Thyroid gland (tissue), 4 donors: ENCODE results near the gene ABHD12. TPM values are rescaled to one million over a fixed set of nuclear protein-coding genes. Genes with fewer than 3 reads are reported as not detected.

Experiments
- DNase-seq, 2 donors: peaks; one replicate each; pipeline ENCODE4 v3.0.0-alpha.2; 2019
- H3K27ac ChIP-seq, 3 donors: fragments of 200-600 bp; sonication (generic); 1 replicate in 2 of 3; 2 replicates in 1 of 3; pipeline ENCODE4 v1.5.1; 2016 to 2019; ENCODE audit warnings: mild to moderate bottlenecking in 1 of 3, moderate library complexity in 1 of 3
- H3K27me3 ChIP-seq: fragments of 200-600 bp; sonication (generic); one replicate; pipeline ENCODE4 v1.5.1; 2019
- H3K36me3 ChIP-seq, 2 donors: fragments of 200-600 bp; sonication (generic); one replicate each; pipeline ENCODE4 v1.5.1; 2016 to 2019
- H3K4me1 ChIP-seq, 2 donors: fragments of 200-600 bp; sonication (generic); one replicate each; pipeline ENCODE4 v1.5.1; 2017 to 2019
- H3K4me3 ChIP-seq, 3 donors: fragments of 200-600 bp; sonication (generic); replicated peaks in 1 of 3; 1 replicate in 2 of 3; 2 replicates in 1 of 3; pipeline ENCODE4 v1.5.1; 2016; ENCODE audit warnings: mild to moderate bottlenecking in 1 of 3
- H3K9me3 ChIP-seq: fragments of 200-600 bp; sonication (generic); one replicate; pipeline ENCODE4 v1.5.1; 2017
- POLR2A ChIP-seq, 2 donors: fragments of 450-650 bp; IDR thresholded peaks; one replicate each; pipeline ENCODE4 v1.6.1; 2017; ENCODE audit warnings: antibody characterized with exemption in 2 of 2, mild to moderate bottlenecking in 2 of 2, moderate library complexity in 1 of 2
- WGBS, 2 donors: methylation state at CpG; one replicate each; pipeline ENCODE4 v1.1.5; 2017; 5-methylcytosine and 5-hydroxymethylcytosine counted together
- intact Hi-C: fragments of 100-400 bp; cut with DNase I; formaldehyde crosslinking; loops from one replicate; pipeline ENCODE4 v1.15.1; 2023
- total RNA-seq, 4 donors: library from RNA; depleted of rRNA; stranded (reverse); fragments of >200 nt; gene quantifications; one replicate each; pipeline ENCODE4 v1.2.3, GENCODE V29; 2016
- TF ChIP-seq, protein P1 (sequence below), 6 experiments: fragments of 200-600 bp in 3 of 6; fragments of 450-650 bp in 3 of 6; sonication (generic) in 3 of 6; IDR thresholded peaks; one replicate each; pipeline ENCODE4 v1.5.1; 2016 to 2019; ENCODE audit warnings: antibody characterized with exemption in 6 of 6, mild to moderate bottlenecking in 2 of 6, inconsistent platforms in 1 of 6, moderate library complexity in 1 of 6

ABHD12 gene
- total RNA-seq, 4 donors from 2014 or later: 103 to 212 (median 179) TPM

DNA sequence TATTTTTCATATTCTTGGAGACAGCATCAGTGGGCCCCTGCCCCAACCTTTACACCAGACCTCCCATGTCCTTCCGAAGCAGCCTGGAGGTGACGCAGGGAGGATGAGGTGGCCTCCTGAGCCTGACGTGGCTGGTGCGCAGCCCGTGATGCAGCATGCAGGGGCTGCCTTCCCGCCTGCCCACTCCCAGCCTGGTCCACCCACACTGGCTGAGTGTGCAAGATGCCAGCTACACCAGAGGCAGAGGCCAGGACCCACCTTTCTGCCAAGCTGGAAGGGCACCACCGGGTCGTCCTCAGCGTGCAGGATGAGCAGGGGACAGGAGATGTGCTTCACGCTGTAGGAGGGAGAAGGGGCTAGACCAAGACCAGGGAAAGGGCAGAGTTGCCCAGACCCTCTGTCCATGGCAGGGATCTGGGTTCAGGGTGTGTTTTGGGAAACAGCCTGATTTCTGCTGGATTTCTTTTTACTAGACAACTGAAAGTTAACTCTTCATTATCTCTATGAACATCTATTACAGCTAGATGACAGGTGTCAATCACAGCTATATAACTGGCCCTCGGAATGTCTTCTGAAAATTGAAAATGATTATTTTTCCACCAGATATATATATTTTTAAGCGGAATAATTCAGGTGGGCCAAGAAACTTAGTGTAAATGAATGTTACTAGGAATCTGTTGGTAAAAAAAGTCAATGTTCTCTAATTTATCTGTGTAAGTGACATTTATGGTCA, 87.2 kb downstream of the ABHD12 start:
- Histone ChIP-seq H3K27me3 (no peaks in the 10 kb centered on the region), H3K9me3 (no peaks in the 10 kb centered on the region), H3K36me3 (peaks cover 5 to 40% of the 10 kb centered on the region in 2 donors), H3K4me1 (no peaks in the 10 kb centered on the region), H3K27ac (no peak overlapping the region), H3K4me3 (no peak overlapping the region)
- DNase-seq: no peak
- intact Hi-C loops: loop anchor here (5.0 kb wide), 1 partner anchor 94 kb away; no protein-coding TSS in a partner anchor
- TF ChIP-seq, protein P1, sequence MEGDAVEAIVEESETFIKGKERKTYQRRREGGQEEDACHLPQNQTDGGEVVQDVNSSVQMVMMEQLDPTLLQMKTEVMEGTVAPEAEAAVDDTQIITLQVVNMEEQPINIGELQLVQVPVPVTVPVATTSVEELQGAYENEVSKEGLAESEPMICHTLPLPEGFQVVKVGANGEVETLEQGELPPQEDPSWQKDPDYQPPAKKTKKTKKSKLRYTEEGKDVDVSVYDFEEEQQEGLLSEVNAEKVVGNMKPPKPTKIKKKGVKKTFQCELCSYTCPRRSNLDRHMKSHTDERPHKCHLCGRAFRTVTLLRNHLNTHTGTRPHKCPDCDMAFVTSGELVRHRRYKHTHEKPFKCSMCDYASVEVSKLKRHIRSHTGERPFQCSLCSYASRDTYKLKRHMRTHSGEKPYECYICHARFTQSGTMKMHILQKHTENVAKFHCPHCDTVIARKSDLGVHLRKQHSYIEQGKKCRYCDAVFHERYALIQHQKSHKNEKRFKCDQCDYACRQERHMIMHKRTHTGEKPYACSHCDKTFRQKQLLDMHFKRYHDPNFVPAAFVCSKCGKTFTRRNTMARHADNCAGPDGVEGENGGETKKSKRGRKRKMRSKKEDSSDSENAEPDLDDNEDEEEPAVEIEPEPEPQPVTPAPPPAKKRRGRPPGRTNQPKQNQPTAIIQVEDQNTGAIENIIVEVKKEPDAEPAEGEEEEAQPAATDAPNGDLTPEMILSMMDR (IDR thresholded peaks at IDR 0.05): no peak
- TF ChIP-seq POLR2A (IDR thresholded peaks at IDR 0.05): no peak
- 98 to 99% methylated on average over 5 to 12 of the region's 12 CpGs for WGBS, 2 donors

DNA sequence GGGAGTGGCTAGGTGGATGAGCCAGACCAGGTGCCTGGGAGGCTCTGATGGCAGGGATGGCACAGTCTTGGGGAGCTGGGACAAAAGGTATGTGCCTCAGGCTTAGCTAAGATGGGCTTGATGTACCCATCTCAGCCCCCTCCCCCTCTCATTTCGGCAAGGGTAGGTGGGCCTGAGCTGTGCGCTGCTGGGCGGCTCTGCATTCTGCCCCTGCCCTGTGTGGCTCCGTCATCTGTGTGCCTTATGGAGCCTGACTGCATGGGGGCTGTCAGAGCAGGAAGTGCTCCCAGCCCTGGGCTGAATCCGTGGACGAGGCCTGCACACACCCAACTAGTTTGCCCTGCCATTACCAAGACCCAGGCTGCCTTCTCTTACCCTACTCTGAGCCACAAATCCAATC, 88.0 kb downstream of the ABHD12 start:
- peaks cover 0 to 34% of the 10 kb centered on the region in 2 donors for H3K36me3 ChIP-seq
- DNase-seq: no peak
- H3K4me3 ChIP-seq: no peak overlapping the region
- intact Hi-C loops: loop anchor here (5.0 kb wide), 1 partner anchor 95 kb away; no protein-coding TSS in a partner anchor
- H3K9me3 ChIP-seq: no peaks in the 10 kb centered on the region
- H3K4me1 ChIP-seq: no peaks in the 10 kb centered on the region
- no peak overlapping the region for H3K27ac ChIP-seq
- TF ChIP-seq POLR2A (IDR thresholded peaks at IDR 0.05): no peak
- TF ChIP-seq, protein P1 (IDR thresholded peaks at IDR 0.05): no peak
- H3K27me3 ChIP-seq: no peaks in the 10 kb centered on the region
- WGBS, 2 donors: 90 to 96% methylated on average over 4 to 6 of the region's 6 CpGs

DNA sequence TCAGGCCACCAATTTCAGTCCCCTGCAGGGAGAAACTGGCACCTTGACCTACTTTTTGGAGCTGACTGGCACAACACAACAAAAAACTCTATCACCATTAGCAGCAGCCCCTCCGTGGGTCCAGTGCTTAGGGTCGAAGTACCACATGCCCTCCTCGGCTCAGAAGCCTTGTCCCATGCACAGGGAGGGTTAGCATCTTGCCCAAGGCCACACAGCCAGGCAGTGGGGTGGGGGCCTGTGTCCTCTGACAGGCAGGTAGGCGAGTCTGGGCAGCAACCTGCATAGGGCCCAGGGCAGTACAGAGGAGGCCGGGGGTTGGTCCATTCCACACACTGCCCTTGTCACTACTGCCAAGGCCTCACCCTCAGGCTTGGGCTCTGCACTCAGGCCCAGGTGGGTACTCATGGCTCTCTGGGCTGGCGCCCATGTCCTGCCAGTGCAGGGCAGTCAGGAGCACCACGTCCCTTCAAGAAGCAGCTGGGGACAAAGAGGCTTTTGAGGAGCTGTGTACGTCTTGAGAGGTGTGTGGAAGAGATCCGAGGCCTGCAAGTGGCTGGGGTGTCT, 89.2 kb downstream of the ABHD12 start:
- intact Hi-C loops: loop anchor here (5.0 kb wide), 1 partner anchor 96 kb away; no protein-coding TSS in a partner anchor
- Histone ChIP-seq H3K9me3 (no peaks in the 10 kb centered on the region), H3K27me3 (no peaks in the 10 kb centered on the region), H3K27ac (no peak overlapping the region), H3K4me1 (peaks cover 0 to 5% of the 10 kb centered on the region in 2 donors), H3K4me3 (no peak overlapping the region), H3K36me3 (peaks cover 4 to 25% of the 10 kb centered on the region in 2 donors)
- DNase-seq: no peak
- 85 to 94% methylated on average over 4 of the region's 9 CpGs for WGBS, 2 donors
- no peak for TF ChIP-seq POLR2A (IDR thresholded peaks at IDR 0.05)
- TF ChIP-seq, protein P1 (IDR thresholded peaks at IDR 0.05): no peak

DNA sequence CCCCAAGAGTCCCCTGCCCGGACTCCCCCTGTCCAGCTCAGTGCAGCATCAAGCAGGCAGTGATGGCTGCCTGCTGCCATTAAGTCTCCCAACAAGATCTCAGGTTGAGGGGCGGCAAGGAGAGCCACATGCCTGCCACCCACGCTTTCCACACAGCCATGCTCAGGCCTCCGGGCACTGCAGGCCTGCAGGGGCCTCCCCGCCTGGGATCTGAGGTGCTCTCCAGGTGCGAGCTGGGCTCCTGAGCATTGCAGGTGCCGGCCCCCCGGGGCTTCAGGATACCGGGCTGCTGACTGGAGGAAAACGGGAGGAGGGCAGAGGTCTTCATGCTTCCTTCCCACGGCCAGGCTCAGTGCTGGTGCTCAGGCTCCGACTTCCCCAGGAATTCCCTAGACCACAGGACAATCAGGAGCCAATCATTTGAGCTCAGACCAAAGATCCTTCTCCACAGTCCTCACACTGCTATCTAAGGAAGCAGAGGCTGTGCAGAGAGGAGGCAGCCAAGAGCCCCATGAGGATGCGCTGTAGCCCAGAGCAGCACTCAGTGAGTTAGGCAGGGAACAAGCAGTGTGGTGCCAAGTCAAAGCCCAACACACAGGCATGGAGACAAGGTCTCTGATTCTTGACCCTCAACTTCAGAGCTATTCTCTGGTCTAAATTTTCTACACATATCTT, 90.0 kb downstream of the ABHD12 start:
- WGBS, 2 donors: 68 to 74% methylated on average over 5 to 7 of the region's 13 CpGs
- no peaks in the 10 kb centered on the region for H3K9me3 ChIP-seq
- DNase-seq: no peak
- intact Hi-C loops: loop anchor here (5.0 kb wide), 1 partner anchor 97 kb away; no protein-coding TSS in a partner anchor
- H3K27ac ChIP-seq: no peak overlapping the region
- TF ChIP-seq, protein P1 (IDR thresholded peaks at IDR 0.05): no peak
- TF ChIP-seq POLR2A (IDR thresholded peaks at IDR 0.05): no peak
- H3K4me1 ChIP-seq: peaks cover 0 to 5% of the 10 kb centered on the region in 2 donors
- peaks cover 4 to 22% of the 10 kb centered on the region in 2 donors for H3K36me3 ChIP-seq
- no peaks in the 10 kb centered on the region for H3K27me3 ChIP-seq
- no peak overlapping the region for H3K4me3 ChIP-seq
